NCI-H345 (cell line): Measurements from ENCODE around the gene DUSP28.

ENCODE experiments used
- DNase-seq: peaks from one replicate; lab custom pipeline; 2025; lab: John Stamatoyannopoulos, UW

Gene DUSP28

DNA sequence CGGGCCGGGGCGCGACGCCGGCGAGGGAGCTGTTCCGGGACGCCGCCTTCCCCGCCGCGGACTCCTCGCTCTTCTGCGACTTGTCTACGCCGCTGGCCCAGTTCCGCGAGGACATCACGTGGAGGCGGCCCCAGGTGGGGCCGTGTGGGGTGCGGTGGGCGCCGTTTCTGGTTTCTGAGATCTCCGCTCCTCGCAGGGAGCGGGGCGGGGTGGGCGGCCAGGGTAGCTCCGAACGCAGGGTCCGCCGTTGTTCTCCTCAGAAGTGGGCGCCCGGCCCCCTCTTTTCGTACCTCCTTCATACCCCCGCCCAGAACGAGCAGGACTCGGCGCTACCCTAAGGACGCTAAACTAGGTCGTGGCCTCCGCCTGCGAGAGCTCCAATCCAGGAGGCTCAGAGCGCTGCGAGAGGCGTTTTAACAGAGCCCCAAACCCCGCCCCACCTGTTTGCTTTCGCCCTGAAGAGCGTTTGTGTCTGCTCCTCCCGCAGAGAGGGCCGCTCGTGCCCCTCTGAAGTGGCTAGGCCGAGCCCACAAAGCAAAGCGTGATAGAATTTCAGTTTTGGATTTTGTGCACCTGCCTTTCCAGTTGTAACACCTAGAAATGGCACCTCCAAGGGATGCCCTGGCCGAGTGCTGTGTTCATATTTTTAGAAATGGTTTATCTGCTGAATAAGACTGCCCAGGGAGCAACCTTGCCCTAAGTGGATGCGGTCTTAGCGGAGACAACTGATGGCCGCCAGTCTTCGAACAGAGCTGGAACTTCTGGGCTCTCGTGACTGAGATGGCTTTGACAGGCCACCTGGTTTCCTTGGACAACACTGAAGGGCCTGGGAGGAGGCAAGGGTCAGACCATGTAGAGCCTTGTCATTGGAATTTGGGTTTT lies 27.0 kb downstream of the DUSP28 start:
- DNase-seq = peak; percentile 80

DNA sequence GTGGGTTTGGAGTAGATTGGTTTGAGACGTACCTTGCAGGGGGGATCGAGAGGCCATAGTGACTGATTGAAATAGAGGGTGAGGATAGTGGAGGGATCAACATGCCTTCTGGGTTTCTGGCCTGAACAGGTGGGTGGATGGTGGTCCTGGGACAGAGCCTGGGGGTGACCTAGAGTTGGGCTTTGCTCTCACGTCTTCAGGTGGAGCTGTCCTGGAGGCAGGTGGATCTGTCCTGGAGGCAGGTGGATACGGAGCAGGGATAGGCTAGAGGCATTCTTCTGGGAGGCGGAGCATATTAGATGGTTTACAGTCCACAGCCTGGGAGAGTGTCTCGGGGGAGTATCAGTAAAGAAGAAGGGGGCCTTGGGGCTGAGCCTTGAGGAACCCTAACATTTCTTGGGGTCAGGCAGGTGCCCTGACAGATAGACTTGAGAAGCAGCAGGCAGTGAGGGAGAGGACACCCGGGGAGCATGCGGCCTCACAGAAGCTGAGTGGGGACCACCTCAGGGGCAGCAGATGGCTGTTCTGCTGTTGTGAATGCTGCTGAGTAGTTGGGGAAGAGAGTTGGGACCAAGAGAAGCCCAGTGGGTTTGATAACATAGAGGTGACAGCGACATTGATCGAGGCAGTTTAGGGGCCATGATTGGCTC lies 28.0 kb downstream of the DUSP28 start:
- no peak for DNase-seq

DNA sequence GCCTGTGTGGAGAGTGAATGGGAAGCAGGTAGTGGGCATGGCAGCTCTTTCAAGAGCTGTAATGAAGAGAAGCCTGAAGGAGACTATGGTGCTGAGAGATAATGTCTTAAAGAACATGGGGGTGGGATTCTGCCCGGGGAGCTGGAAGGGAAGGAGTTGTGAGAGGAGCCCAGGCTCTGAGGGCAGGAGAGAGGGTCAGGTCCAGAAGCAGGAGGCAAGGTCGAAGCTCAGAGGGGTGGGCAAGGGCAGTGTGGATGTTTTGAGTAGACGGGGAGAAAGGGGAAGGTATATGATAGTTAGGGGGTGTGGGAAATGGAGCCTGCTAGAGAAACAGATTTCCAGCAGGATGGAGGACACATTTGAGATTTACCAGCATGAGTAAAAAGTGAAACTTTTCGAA lies 28.5 kb downstream of the DUSP28 start:
- no peak for DNase-seq

DNA sequence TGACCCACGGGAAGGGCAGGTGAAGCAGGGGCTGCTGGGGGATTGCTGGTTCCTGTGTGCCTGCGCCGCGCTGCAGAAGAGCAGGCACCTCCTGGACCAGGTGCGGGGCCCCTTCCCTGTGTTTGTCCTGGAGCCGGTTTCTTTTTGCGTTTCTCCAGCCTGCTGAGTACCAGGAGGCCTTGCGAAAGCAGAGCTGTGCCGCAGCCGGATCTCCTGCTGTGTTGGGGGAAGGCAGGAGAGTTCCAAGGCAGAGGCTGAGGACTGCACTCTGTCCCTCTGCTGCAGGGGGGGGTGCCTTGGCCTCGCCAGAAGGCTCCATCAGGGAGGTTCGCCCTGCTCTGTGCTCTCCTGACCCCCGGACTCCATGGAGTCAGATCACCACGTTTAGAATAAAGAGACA lies 29.2 kb downstream of the DUSP28 start:
- DNase-seq = no peak

DNA sequence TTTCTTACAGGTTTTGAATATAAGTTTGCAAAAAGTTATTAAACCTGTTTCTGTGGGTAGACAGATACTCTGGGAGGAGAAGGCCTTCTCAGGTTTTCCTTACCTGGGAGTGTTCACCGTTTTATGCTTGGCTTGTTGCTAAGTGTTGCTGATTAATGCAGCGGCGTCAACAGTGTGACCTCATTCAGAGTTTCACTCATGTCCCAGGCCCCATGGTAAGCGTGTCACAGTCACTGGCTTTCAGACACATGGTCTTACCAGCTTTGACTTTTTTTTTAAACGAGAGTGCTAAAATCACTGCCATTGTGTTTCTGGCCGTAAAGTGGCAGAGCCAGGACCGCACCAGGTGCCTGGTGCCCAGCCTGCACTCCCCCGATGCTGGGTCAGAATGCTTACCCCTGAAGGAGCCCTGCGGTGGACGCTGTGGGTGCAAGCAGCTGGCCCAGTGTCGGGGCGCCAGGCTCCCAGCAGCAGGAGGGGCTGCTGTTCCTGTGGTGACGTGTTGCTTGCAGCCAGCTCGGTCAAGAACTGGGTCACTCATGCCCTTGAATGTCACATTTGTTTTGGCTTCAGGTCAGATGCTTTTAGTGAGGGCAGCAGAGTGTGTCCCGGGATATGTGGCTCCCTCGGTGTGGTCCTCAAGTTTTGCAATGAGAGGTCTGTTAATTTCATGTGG lies 29.8 kb downstream of the DUSP28 start:
- no peak for DNase-seq

GRCh38 chr2:240590681-240591111 lies 30.5 kb downstream of the DUSP28 start:
- DNase-seq = no peak

- DNase-seq = no peak
These were observed 31.1 kb downstream of the DUSP28 start for GRCh38 chr2:240591226-240591625.

GRCh38 chr2:240591784-240592183 lies 31.6 kb downstream of the DUSP28 start:
- no peak for DNase-seq

GRCh38 chr2:240593026-240593702 lies 33.0 kb downstream of the DUSP28 start:
- no peak for DNase-seq

- DNase-seq = no peak
These were observed 33.7 kb downstream of the DUSP28 start for GRCh38 chr2:240593703-240594451.

- DNase-seq = no peak
These were observed 34.6 kb downstream of the DUSP28 start for GRCh38 chr2:240594511-240595380.

- no peak for DNase-seq
These were observed 35.4 kb downstream of the DUSP28 start for GRCh38 chr2:240595381-240596079.

DNA sequence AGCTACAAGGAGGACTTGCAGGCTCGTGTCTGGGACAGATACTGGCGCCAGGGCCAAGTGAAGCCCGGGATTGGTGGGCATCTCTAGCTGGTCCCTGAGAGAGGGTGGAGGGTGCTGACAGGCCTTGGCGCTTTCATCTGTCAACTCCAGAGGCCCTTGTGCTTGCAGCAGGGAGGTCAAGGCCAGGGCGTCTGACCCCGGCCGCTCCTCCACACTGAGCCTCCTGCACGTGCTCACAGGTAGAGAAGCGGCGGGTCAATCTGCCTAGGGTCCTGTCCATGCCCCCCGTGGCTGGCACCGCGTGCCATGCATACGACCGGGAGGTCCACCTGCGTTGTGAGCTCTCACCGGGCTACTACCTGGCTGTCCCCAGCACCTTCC lies 35.9 kb downstream of the DUSP28 start:
- DNase-seq = no peak

GRCh38 chr2:240596491-240596931 lies 36.4 kb downstream of the DUSP28 start:
- no peak for DNase-seq

GRCh38 chr2:240597054-240597418 lies 36.9 kb downstream of the DUSP28 start:
- no peak for DNase-seq

GRCh38 chr2:240597419-240598181 lies 37.4 kb downstream of the DUSP28 start:
- no peak for DNase-seq

DNA sequence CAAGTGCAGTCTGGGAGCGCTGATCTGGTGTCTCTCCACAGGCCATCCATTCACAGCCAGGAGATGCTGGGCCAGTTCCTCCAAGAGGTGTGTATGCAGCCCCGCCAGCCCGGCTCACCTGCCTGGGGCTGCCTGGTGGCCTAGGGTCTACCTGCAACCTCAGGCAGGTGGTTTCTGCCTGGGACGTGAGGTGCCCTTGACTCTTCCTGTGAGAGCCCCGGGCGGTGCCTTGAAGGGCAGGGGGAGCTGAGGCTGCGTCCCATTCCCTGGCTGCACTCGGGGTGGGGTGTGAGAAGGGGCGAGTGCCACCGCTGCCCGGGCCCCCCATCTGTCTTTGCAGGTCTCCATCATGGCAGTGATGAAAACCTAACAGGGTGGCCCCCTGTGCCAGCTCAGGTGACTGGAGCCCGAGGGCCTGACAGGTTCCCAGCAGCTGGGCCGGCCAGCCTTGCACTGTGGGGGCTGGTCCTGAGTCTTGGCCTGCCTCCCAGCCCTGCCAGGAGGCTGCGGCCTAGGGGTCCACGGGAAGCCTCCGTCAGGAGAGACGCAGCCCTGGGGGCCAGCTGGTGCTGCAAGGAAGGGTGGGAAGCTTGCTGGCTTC lies 38.3 kb downstream of the DUSP28 start:
- no peak for DNase-seq

DNA sequence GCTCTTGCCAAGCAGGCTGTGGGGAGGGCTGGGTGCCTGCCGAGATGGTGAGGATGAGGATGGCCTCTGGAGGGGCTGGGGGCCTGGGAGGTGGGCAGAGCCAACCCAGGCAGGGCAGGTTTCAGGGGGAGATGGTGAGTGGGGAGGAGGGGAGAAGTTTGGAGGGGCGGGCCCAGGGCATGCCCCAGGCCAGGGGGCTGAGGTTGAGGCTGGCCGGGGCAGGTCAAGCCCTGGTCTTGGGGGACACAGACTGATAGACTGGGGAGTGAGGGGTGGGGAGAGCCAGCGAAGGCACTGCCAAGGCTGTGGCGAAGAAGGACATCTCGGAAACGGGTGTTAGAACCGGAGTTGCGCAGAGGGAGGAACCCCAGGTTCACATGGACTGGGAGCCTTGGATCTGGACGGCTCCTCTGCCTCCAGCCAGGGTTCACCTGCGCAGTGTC lies 39.0 kb downstream of the DUSP28 start:
- DNase-seq = no peak
